Measurements from ENCODE around the gene TMEM53. TPM values are rescaled to one million over a fixed set of nuclear protein-coding genes. Genes with fewer than 3 reads are reported as not detected.
"Not testable (repeated sequence)": the region's sequence is repeated elsewhere in the genome, so short reads cannot be mapped to it uniquely, and the experiment has no call there.

Gene TMEM53
- total RNA-seq, 1 donor from 2014 or later = 3.4 TPM

DNA sequence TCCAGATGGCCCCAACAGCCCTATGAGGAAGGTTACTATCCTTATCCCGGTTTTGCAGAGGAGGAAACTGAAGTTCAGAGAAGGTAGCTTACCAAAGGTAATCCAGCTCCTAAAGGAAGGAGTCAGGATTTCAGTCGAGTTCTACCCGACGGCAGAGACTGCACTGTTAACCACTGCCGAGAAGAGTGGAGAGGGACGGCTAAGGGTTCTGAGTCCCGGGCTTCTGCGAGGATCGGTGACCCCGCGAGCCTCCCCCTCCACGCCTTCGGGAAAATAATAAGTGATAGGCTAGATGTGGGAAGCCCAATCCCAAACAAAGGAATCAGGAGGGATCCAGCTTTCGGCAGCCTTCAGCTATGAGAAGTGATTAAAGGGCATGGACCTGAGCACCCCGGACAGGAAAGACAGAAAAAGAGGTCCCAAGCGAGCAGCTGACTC, 587 bp downstream of the TMEM53 start:
- intact Hi-C loops (cut with micrococcal nuclease) = loop anchor here (1.0 to 10.0 kb wide), 7 partner anchors 41 to 727 kb away; partner anchors contain the start of genes ATP6V0B, DMAP1, IPO13 and MUTYH

DNA sequence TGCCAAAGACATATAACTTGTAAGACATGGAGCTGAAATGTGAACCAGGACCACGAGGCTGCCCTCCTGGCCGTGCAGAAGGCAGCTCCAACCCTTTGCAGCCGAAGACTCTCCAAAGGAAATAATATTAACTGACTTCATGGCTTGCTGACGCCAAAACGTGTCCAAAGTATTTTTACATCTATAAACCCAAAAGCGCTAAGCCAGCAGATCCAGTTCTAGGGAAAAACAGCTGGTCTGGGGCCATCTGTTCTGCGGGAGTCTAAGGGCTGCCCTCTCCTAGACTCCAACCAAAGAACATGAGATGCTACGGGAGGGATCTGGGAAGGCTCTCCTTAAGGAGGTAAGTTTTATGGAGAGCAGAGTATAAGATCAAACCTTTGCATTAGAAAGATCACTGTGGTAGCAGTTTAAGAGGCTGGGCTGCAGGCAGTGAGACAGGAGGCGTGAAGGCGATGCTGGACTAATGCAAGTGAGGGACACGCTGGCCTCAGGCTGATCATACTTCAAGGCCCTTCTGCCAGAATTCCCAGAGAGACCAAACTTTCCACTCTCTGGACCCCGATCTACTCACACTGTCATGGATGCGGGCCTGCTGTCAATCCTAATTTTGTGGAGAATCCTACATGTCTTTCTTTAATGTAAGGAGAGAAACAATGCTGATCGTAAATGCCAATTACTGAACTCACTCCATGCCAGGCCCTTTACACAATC, 1.2 kb downstream of the TMEM53 start:
- intact Hi-C loops (cut with micrococcal nuclease) = loop anchor here (5.0 to 10.0 kb wide), 2 partner anchors 44 to 458 kb away; partner anchors contain the start of gene DMAP1

DNA sequence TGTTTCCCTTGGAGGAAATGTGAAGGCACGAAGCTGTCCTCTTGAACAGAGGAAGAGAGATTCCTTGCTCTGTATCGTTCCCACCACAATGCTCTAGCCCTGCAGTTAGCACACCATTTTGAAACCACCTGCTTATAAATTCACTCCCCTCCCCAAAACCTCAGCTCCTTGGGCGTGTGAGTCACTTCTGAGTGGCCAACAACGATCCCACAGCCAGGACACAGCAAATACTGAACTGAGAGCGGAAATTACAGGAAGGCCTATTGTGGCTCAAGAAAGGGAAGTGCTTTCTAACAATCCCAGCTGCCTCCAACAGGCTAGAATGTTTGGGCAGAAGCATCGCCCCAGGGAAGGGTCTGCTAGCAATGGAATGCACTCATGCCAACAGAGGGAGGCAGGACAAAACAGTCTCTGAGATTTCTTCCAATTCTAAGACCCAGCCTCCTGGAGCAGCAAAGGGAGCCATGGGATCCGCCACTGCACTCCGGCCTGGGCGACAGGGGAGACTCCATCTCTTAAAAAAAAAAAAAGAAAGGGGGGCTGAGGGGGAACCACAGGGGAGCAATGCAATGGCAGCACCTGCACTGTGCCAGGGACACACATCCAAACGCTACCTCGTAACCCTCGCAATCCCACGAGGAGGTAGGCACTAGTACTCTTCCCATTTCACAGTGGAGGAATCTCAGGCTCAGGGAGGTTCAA, 1.9 kb downstream of the TMEM53 start:
- intact Hi-C loops (cut with micrococcal nuclease) = loop anchor here (5.0 to 10.0 kb wide), 2 partner anchors 45 to 458 kb away; partner anchors contain the start of gene DMAP1

DNA sequence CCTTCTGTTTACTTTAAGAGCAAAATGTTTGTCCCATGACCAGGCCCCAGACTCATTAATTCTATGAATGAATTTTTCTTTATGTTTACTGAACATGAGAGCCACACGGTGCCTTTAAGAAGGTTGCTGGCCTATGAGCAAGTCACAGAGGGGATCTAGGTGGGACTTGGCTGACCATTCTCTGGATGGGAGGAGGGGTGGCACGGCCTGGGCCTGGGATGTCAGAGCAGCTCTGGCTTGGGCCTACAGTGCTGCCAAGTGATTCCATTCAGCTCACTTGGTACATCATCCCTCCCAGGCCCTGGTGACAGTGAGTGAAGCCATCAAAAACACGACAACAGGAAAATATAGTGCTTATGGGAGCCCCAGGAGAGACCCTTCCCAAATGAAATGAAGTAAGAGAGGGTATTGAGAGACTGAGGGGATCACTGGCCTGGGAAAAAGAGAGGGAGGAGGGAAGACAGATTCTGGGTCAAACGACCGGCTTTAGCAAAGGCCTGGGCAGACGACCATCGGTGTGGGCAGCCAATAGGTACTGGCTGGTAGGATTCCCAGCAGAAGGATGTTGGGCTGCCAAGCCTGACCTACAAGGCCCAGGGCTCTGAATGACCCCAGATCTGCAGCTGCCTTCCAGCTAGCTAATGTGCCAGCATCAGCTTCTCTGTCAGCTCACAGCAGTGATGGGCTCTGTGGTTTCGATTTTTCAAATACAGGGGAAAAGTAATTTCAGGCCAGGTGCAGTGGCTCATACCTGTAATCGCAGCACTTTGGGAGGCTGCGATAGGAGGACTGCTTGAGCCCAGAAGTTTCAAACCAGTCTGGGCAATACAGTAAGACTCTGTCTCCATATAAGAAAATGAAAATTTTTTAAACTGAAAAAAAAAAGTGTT, 3.3 kb downstream of the TMEM53 start:
- intact Hi-C loops (cut with micrococcal nuclease) = loop anchor here (5.0 to 10.0 kb wide), 2 partner anchors 46 to 456 kb away; partner anchors contain the start of gene DMAP1

DNA sequence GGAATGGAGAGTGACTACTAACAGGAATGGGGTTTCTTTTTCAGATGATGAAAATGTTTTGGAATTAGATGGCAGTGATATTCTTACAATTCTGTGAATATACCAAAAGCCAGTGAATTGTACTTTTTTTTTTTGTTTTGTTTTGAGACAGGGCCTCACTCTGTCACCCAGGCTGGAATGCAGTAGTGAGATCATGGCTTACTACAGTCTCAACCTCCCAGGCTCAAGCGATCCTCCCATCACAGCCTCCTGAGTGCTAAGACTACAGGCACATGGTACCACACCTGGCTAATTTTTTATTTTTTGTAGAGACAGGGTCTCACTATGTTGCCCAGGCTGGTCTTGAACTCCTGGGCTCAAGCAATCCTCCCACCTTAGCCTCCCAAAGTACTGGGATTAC, 7.6 kb downstream of the TMEM53 start:
- intact Hi-C loops (cut with micrococcal nuclease) = not testable (repeated sequence)

DNA sequence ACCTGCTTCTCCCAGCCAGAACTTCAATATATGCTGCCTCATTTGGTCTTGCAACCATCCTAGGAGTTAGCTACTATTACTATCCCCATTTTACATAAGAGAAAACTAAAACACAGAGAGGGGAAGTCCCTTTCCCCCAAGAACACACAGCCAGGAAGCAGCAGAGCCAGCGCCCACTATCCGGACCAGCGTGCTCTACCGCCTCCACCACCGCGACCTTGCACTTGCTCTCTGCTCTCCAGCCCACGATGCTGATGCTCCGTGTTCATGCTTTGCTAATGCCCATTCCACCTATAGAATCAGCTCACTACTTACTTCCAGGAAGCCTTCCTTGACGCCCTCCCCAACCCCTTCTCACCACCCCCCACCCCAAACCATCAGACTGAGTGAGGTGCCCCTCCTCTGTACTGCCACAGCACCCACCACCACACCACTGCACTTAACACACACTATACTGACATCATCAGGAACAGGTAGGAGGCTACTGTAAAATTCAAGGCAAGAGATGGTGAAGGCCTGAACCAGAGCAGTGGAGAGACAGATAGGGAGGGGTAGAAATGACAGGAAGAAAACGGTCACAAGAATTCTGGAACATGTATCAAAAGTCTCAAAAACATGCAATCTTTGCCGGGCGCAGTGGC, 9.4 kb downstream of the TMEM53 start:
- intact Hi-C loops (cut with micrococcal nuclease) = no loop called here

DNA sequence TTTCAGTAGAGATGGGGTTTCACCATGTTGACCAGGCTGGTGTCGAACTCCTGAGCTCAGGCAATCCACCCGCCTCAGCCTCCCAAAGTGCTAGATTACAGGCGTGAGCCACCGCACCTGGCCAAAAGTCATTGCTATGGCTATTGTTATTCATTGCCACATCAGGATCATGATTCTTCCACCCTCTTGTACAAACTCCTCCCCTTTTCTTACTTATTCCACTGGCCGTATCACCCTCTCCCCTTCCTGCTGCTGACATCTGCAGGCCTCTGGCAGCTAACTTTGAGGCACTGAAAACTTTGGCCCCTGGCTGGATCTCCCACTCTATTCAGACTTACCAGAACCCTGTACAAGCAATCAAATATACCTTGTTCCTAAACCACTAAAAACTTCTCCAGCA, 10.9 kb downstream of the TMEM53 start:
- intact Hi-C loops (cut with micrococcal nuclease) = no loop called here

DNA sequence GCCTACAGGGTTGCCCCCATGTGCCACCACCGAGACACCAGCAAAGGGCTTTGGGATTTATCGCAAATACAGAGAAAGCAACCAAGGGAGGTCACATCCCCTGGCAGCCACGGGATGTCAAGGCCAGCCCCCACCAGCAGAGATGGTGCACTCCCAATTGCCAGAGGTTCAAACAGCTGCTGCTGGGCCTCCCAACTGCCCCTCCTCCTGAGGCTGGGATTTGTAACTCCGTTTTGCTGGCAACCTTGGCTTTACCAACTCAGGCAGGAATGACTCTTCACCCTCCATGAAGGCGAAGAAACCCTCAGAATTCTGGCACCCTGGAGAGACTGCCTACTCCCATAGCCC, 11.6 kb downstream of the TMEM53 start:
- intact Hi-C loops (cut with micrococcal nuclease) = no loop called here

DNA sequence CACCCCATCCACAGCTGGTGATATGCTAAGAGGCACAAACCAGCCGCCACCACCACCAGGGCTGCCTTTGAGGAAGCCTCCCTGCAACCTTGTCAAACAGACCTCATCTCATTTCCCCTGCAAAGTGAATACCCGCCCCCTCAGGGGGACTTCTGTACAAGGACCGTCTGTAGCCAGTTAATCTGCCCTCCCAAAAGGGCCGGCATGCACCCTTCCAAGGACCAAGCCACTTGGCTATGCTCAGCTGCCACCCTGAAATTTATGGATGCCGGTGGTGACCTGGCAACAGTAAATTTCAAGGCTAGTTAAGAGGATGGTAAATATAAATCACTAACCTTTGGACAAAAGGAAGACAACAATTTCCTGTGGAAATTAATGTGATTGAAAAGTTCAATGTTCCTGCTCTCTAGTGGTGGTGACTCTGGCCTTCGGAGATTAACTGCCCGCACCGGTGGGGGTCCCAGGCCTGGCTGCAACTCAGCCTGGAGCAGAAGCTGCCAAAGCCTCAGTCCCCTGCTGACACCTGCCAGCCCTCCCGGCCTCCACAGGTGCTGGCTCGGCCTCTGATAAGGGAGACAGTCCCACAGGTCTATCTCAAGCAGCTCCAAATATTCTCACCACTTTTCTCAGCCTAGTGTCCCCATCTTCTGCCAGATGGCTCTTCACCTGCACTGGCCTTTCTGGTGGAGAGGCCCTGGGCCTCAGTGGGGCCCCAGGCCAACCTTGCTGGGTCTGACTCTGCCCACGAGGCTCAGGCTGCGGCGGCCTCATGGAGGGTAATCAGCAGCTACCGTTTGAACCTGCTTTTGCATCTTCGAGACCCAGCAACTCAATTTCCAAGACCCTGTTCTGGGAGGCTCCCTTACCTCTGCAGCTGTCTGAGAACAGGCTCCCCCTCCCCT, 12.2 kb downstream of the TMEM53 start:
- intact Hi-C loops (cut with micrococcal nuclease) = no loop called here

DNA sequence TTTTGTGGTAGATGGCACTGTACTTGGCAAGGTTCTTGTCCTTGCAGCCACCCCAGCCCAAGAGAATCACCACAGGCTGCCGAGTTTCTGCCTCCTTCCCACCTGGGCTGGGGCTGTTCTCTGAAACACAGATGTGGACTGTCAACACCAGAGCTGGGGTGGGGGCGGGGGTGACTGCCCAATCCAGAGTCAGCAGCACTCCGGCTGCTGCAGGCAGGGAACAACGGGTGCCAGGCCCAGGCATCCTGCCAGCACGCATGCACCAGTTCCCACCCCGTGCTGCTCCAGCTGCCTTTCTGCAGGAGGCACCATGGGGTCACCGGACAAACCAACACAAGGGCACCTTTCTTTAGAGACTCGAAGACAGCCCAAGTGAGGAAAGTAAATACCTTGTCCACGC, 14.1 kb downstream of the TMEM53 start:
- intact Hi-C loops (cut with micrococcal nuclease) = no loop called here

DNA sequence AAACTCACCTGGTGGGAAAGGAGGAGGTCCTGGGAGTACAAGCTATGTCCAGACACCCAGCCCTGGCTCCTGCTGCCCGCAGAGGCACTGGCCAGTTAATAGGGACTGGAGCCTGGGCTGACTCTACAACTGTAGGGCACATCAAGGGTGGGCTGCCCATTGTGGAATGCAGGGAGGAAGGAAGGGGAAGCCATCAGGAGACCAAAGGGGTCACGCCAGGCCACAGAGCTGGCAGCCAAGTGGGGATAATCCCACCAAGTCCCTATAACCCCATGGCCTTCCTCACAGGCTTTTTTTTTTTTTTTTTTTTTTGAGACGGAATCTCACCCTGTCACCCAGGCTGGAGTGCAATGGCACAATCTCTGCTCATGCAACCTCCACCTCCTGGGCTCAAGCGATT, 14.7 kb downstream of the TMEM53 start:
- intact Hi-C loops (cut with micrococcal nuclease) = no loop called here

DNA sequence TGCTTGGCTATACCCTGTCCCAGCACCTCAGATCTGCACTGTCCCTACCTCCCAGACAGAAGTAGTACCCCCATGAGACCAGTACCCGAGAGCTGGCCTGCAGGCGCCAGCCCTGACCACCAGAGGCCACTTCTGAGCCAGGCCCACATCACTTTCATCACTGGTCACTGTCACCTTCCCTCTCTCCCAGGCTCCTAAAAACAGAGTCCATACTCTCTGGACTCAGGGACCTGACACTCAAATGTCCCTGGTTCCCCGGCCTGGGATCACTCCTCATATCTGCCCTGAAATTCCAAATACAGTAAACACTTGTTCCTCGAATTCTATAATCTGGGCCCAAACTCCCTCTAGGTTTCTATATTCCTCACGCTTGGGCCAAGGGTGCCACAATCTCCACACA, 18.7 kb downstream of the TMEM53 start:
- intact Hi-C loops (cut with micrococcal nuclease) = no loop called here

DNA sequence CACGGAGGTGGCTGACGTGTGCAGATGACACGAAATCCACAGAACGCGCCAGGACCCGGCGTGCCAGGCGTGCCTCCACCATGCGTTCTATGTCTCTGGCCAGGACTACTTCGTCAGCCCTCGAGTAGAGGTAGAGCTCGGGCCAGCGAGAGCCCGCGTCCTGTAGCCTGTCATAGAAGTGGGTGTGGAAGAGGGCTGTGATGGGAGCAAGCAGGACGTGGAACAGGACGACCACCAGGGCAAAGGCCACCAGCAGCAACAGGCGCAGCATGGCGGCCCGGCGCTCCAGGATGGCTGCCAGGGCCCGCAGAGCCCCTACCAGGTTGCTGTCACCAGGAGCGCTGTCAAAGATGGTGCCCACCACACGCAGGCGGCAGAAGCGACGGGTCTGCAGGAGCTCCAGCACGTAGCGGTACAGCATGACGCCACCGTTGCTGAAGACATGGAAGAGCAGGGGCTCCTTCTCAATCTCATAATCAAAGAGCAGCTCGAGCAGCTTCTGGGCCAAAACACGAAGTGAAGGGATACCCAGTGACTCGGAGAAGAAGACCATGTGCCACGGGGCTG, 19.6 kb downstream of the TMEM53 start:
- intact Hi-C loops (cut with micrococcal nuclease) = no loop called here

DNA sequence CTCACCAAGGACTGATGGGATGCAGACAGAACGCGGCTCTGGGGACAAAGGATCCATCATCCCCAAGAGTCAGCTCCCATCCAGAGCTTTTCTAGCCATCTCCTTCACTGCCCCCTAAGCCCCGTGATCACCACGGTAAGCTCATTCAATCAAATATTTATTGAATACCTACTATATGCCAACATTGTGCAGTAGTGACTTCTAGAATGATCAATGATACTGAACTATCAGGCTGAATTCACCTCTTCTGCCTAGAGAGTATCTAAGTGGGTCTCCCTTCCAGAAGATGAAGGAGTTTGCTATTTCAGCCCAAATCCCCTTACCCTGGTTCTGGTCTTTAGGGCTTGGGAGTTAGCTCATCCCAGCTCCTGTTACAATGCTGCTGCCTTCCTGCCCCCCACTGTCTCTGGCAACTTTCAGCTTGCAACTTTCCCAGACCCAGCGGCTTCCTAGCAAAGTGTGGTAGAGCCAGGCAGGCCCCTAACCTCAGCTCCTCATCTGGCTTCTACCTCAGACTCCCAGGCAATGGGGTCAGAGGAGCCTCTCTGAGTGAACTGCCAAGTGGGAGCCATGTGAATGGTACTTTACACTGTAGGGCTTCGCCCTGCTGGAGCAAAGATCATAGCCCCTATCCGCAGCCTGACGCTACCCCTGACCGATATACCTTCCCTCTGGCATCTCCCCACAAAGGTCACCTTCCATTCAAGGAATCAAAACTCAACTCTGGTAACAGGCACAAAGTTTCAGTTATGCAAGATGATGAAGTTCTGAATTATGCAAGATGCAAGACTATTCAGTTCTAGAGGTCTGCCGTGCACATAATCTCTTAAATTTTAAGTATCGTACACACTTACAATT, 20.9 kb downstream of the TMEM53 start:
- intact Hi-C loops (cut with micrococcal nuclease) = loop anchor here (1.0 kb wide), 1 partner anchor 275 kb away; no protein-coding TSS in a partner anchor

DNA sequence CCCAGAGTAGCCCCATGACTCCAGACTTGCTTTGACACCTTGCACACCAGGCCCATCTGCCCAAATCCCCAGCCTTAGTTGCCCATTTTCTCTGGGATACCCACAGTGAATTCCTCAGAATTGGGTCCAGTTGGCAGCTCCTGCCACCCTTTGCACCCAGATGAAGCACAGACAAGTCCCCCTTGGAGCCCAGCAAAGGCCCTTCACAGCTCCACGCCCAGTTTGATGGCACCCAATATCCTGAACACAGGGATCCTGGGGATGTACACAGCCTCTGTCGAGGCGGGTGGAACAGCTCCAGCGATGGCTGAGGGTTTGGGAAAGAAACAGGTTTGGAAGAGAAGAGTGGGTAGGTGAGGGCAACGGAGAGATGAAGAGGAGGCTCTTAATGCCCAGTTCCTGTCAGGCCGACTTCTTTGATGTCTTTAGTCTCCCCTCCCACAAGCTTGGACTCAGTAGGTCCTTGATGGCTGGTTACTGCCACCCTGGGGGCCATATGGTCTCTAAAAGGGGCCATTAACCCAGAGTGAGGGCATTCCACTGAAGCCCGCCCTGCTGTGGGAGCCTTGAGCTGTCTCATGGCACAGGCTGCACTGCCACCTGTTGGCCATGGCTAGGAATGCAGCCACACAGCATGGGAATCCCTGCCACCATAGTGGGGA, 21.7 kb downstream of the TMEM53 start:
- intact Hi-C loops (cut with micrococcal nuclease) = loop anchor here (1.0 kb wide), 1 partner anchor 274 kb away; no protein-coding TSS in a partner anchor

DNA sequence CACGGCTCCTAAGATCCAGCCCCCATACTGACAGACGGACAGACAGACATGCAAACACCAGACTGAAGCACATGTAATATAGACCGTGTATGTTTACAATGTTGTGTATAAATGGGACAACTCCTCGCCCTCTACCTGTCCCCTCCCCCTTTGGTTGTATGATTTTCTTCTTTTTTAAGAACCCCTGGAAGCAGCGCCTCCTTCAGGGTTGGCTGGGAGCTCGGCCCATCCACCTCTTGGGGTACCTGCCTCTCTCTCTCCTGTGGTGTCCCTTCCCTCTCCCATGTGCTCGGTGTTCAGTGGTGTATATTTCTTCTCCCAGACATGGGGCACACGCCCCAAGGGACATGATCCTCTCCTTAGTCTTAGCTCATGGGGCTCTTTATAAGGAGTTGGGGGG, 23.2 kb downstream of the TMEM53 start:
- intact Hi-C loops (cut with micrococcal nuclease) = no loop called here

DNA sequence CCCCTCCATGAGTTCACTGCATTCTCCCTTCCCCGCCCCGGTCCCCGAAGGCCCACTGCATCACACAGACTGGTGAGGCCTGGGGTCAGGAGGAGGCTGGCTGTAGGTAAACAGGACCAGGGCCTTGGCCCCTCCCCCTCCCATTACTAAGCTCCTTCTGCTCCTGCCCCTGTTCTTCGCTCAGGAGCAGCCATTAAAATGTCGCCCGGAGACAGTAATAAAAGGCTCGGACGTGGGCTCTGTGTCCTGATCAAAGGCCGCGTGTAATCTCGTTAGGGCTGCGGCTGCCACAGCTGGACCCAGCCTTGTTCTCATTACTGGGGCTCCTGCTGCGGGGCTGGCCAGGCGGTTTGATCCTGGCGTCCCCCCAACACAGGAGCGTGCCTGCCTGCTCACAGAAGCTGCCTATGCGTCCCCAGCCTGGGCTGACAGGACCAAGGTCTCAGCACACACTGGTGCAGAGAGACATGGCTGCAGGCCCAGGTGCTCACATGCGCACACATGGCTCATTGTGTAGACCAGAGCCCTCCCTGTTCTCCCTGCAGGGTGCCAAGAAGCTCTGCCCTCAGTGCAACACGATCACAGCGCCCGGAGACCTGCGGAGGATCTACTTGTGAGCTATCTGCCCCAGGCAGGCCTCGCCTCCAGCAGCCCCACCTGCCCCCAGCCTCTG, 24.0 kb downstream of the TMEM53 start:
- intact Hi-C loops (cut with micrococcal nuclease) = no loop called here

DNA sequence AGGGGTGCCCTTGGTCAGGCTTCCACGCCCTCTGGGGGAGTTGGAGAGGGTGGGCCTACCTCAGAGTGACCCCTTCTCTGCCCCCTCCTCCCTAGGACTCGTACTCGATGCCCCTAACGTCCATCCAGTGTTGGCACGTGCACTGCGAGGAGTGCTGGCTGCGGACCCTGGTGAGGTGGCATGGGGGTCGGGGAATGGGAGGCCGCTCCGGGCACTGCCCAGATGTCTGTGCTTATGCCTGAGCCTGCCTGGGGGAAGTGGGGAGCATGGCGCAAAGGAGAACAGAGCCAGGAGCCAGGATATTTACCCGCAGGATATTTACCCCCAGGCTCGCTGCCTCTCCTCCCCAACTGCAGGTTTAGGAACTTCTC, 24.5 kb downstream of the TMEM53 start:
- intact Hi-C loops (cut with micrococcal nuclease) = no loop called here
